ENCODE results near the gene KIF16B.

GRCh38 chr20:16446246-16446645 lies 127.0 kb downstream of the KIF16B start:
- TF ChIP-seq CTCF (IDR thresholded peaks at IDR 0.05) (no peak), POLR2A (IDR thresholded peaks at IDR 0.05) (no peak)
